Activated naive CD4-positive, alpha-beta T cell treated with anti-CD3 and anti-CD28 coated beads, Interleukin-2, amount 10 ng/mL, durations not matched to agents 7 days and 5 days (primary cell): ENCODE data around the gene INTS3.
"Not testable (repeated sequence)": the region's sequence is repeated elsewhere in the genome, so short reads cannot be mapped to it uniquely, and the experiment has no call there.

Source experiments
- CTCF ChIA-PET: fragments of 350-600 bp; sonication (Branson Sonifier 250); formaldehyde crosslinking; loops from one replicate; lab custom pipeline; 2021; ENCODE audit warnings: antibody characterized with exemption; lab: Charles Lee
- DNase-seq: peaks from one replicate; pipeline ENCODE4 v3.0.0-alpha.2; 2020
- H3K27ac Mint-ChIP-seq: one replicate; pipeline ENCODE4 v1.8.0; 2021; ENCODE audit warnings: mild to moderate bottlenecking, moderate library complexity, mixed read lengths
- H3K27me3 Mint-ChIP-seq: one replicate; pipeline ENCODE4 v1.8.0; 2021; ENCODE audit warnings: mild to moderate bottlenecking, mixed read lengths
- H3K36me3 Mint-ChIP-seq: one replicate; pipeline ENCODE4 v1.8.0; 2021; ENCODE audit warnings: mixed read lengths
- H3K4me1 Mint-ChIP-seq: one replicate; pipeline ENCODE4 v1.8.0; 2021; ENCODE audit warnings: mixed read lengths
- H3K4me3 Mint-ChIP-seq: one replicate; pipeline ENCODE4 v1.8.0; 2021; ENCODE audit warnings: mild to moderate bottlenecking, moderate library complexity, mixed read lengths
- H3K9me3 Mint-ChIP-seq: one replicate; pipeline ENCODE4 v1.8.0; 2021; ENCODE audit warnings: mixed read lengths

INTS3 gene

GRCh38 chr1:153693466-153693865, 34.4 kb upstream of the INTS3 start:
- H3K27ac Mint-ChIP-seq, result no peak overlapping the region

GRCh38 chr1:153696741-153697140, 31.1 kb upstream of the INTS3 start:
- Mint-ChIP-seq H3K27ac (no peak overlapping the region), H3K4me3 (no peak overlapping the region), H3K4me1 (peaks cover 3% of the 10 kb centered on the region), H3K27me3 (peaks cover 21% of the 10 kb centered on the region), H3K9me3 (no peaks in the 10 kb centered on the region), H3K36me3 (no peaks in the 10 kb centered on the region)
- no peak for DNase-seq
- CTCF ChIA-PET, result no interaction called here

More at GRCh38 chr1:153693466-153693865, 34.4 kb upstream of the INTS3 start:
- H3K4me3 Mint-ChIP-seq, result no peak overlapping the region
- H3K36me3 Mint-ChIP-seq, result no peaks in the 10 kb centered on the region
- peaks cover 37% of the 10 kb centered on the region for H3K27me3 Mint-ChIP-seq
- peaks cover 8% of the 10 kb centered on the region for H3K4me1 Mint-ChIP-seq
- DNase-seq, result no peak
- no peaks in the 10 kb centered on the region for H3K9me3 Mint-ChIP-seq
- CTCF ChIA-PET, result interaction anchor here (0.6 kb wide), 1 partner anchor 419 kb away, joined by 5 read pairs; no protein-coding TSS in a partner anchor

- Mint-ChIP-seq H3K27ac (no peak overlapping the region), H3K4me1 (peaks cover 3% of the 10 kb centered on the region), H3K4me3 (no peak overlapping the region), H3K36me3 (no peaks in the 10 kb centered on the region), H3K27me3 (peaks cover 21% of the 10 kb centered on the region), H3K9me3 (no peaks in the 10 kb centered on the region)
- CTCF ChIA-PET, result no interaction called here
- DNase-seq, result no peak
These were observed 30.4 kb upstream of the INTS3 start for GRCh38 chr1:153697191-153698019.

- H3K4me3 Mint-ChIP-seq, result no peak overlapping the region
These were observed 29.6 kb upstream of the INTS3 start for GRCh38 chr1:153698020-153698922.

GRCh38 chr1:153698923-153699714, 28.7 kb upstream of the INTS3 start:
- Mint-ChIP-seq H3K4me1 (peaks cover 3% of the 10 kb centered on the region), H3K36me3 (no peaks in the 10 kb centered on the region), H3K4me3 (no peak overlapping the region), H3K9me3 (no peaks in the 10 kb centered on the region), H3K27me3 (peaks cover 10% of the 10 kb centered on the region), H3K27ac (no peak overlapping the region)
- no peak for DNase-seq
- CTCF ChIA-PET, result no interaction called here

More at GRCh38 chr1:153698020-153698922, 29.6 kb upstream of the INTS3 start:
- CTCF ChIA-PET, result no interaction called here
- H3K9me3 Mint-ChIP-seq, result no peaks in the 10 kb centered on the region
- H3K36me3 Mint-ChIP-seq, result no peaks in the 10 kb centered on the region
- peaks cover 15% of the 10 kb centered on the region for H3K27me3 Mint-ChIP-seq
- H3K4me1 Mint-ChIP-seq, result peaks cover 3% of the 10 kb centered on the region
- no peak overlapping the region for H3K27ac Mint-ChIP-seq
- no peak for DNase-seq

GRCh38 chr1:153699768-153700167, 28.1 kb upstream of the INTS3 start:
- CTCF ChIA-PET, result no interaction called here
- Mint-ChIP-seq H3K27ac (no peak overlapping the region), H3K4me3 (no peak overlapping the region)

GRCh38 chr1:153705484-153705883, 22.4 kb upstream of the INTS3 start:
- H3K9me3 Mint-ChIP-seq, result no peaks in the 10 kb centered on the region
- CTCF ChIA-PET, result no interaction called here
- no peak for DNase-seq

More at GRCh38 chr1:153699768-153700167, 28.1 kb upstream of the INTS3 start:
- H3K9me3 Mint-ChIP-seq, result no peaks in the 10 kb centered on the region
- peaks cover 10% of the 10 kb centered on the region for H3K27me3 Mint-ChIP-seq
- no peak for DNase-seq
- peaks cover 3% of the 10 kb centered on the region for H3K4me1 Mint-ChIP-seq
- H3K36me3 Mint-ChIP-seq, result no peaks in the 10 kb centered on the region

GRCh38 chr1:153711026-153711425, 16.8 kb upstream of the INTS3 start:
- Mint-ChIP-seq H3K4me3 (no peak overlapping the region), H3K27me3 (peaks cover 19% of the 10 kb centered on the region), H3K4me1 (no peaks in the 10 kb centered on the region), H3K9me3 (no peaks in the 10 kb centered on the region), H3K36me3 (no peaks in the 10 kb centered on the region), H3K27ac (no peak overlapping the region)
- DNase-seq, result no peak
- CTCF ChIA-PET, result interaction anchor here (0.6 kb wide), 1 partner anchor 332 kb away, joined by 3 read pairs; no protein-coding TSS in a partner anchor

More at GRCh38 chr1:153705484-153705883, 22.4 kb upstream of the INTS3 start:
- no peaks in the 10 kb centered on the region for H3K36me3 Mint-ChIP-seq
- no peak overlapping the region for H3K27ac Mint-ChIP-seq
- H3K4me3 Mint-ChIP-seq, result no peak overlapping the region
- peaks cover 13% of the 10 kb centered on the region for H3K27me3 Mint-ChIP-seq
- no peaks in the 10 kb centered on the region for H3K4me1 Mint-ChIP-seq

- H3K27ac Mint-ChIP-seq, DNase-seq, H3K9me3 Mint-ChIP-seq, H3K4me1 Mint-ChIP-seq, H3K4me3 Mint-ChIP-seq, CTCF ChIA-PET, H3K36me3 Mint-ChIP-seq: not testable (repeated sequence)
- peaks cover 15% of the 10 kb centered on the region for H3K27me3 Mint-ChIP-seq
These were observed 11.6 kb upstream of the INTS3 start for GRCh38 chr1:153716211-153716610.

GRCh38 chr1:153717330-153717729, 10.5 kb upstream of the INTS3 start:
- H3K4me3 Mint-ChIP-seq, result no peak overlapping the region
- H3K27me3 Mint-ChIP-seq, result peaks cover 20% of the 10 kb centered on the region
- no peaks in the 10 kb centered on the region for H3K36me3 Mint-ChIP-seq
- no peaks in the 10 kb centered on the region for H3K4me1 Mint-ChIP-seq
- no peaks in the 10 kb centered on the region for H3K9me3 Mint-ChIP-seq
- no peak overlapping the region for H3K27ac Mint-ChIP-seq
- DNase-seq, result no peak
- CTCF ChIA-PET, result no interaction called here

GRCh38 chr1:153723687-153724086, 4.2 kb upstream of the INTS3 start:
- Mint-ChIP-seq H3K9me3 (no peaks in the 10 kb centered on the region), H3K4me1 (peaks cover 10% of the 10 kb centered on the region), H3K27me3 (peaks cover 14% of the 10 kb centered on the region), H3K27ac (no peak overlapping the region), H3K36me3 (no peaks in the 10 kb centered on the region), H3K4me3 (no peak overlapping the region)
- CTCF ChIA-PET, result no interaction called here
- no peak for DNase-seq

- H3K9me3 Mint-ChIP-seq, result not testable (repeated sequence)
- CTCF ChIA-PET, result interaction anchor here (1.3 kb wide), 1 partner anchor 47 kb away, joined by 3 read pairs; no protein-coding TSS in a partner anchor
These were observed 3.2 kb upstream of the INTS3 start for GRCh38 chr1:153724634-153725033.

GRCh38 chr1:153728305-153729066, 636 bp downstream of the INTS3 start:
- Mint-ChIP-seq H3K27me3 (peaks cover 4% of the 10 kb centered on the region), H3K36me3 (peaks cover 24% of the 10 kb centered on the region), H3K27ac (peak overlapping the region; percentile 93), H3K4me1 (peaks cover 37% of the 10 kb centered on the region), H3K4me3 (peak overlapping the region; percentile 84), H3K9me3 (no peaks in the 10 kb centered on the region)
- DNase-seq, result peak; percentile 52
- CTCF ChIA-PET, result interaction anchor here (0.5 to 2.1 kb wide), 2 partner anchors 24 to 52 kb away, joined by 3 to 10 read pairs; no protein-coding TSS in a partner anchor

More at GRCh38 chr1:153724634-153725033, 3.2 kb upstream of the INTS3 start:
- peaks cover 17% of the 10 kb centered on the region for H3K4me1 Mint-ChIP-seq
- DNase-seq, H3K27ac Mint-ChIP-seq, H3K36me3 Mint-ChIP-seq, H3K4me3 Mint-ChIP-seq: not testable (repeated sequence)
- peaks cover 14% of the 10 kb centered on the region for H3K27me3 Mint-ChIP-seq
